Upper lobe of left lung (tissue), 4 donors: ENCODE results near the gene GPR162.

Experiments
- CTCF ChIP-seq, 6 experiments: fragments of 450-650 bp in 4 of 6; fragments of 200-600 bp in 2 of 6; sonication (generic) in 2 of 6; IDR thresholded peaks; one replicate each; pipeline ENCODE4 v1.5.1; 2016 to 2019; ENCODE audit warnings: antibody characterized with exemption in 6 of 6
- EP300 ChIP-seq, 4 donors: sonication (generic); formaldehyde crosslinking; IDR thresholded peaks; one replicate each; pipeline ENCODE4 v1.5.1; 2017; ENCODE audit warnings: antibody characterized with exemption in 4 of 4, control low read depth in 2 of 4
- POLR2A ChIP-seq, 4 donors: fragments of 450-650 bp; IDR thresholded peaks; one replicate each; pipeline ENCODE4 v1.5.1; 2016 to 2017; ENCODE audit warnings: antibody characterized with exemption in 4 of 4, mild to moderate bottlenecking in 2 of 4
- POLR2AphosphoS5 ChIP-seq, 2 donors: sonication (generic); formaldehyde crosslinking; IDR thresholded peaks; one replicate each; pipeline ENCODE4 v1.5.1; 2017; ENCODE audit warnings: antibody characterized with exemption in 2 of 2

GRCh38 chr12:6829536-6830220 lies 8.1 kb downstream of the GPR162 start:
- TF ChIP-seq CTCF (IDR thresholded peaks at IDR 0.05) (no peak), POLR2A (IDR thresholded peaks at IDR 0.05) (no peak), POLR2AphosphoS5 (IDR thresholded peaks at IDR 0.05) (no peak), EP300 (IDR thresholded peaks at IDR 0.05) (no peak)
